HG03457 (cell line): ENCODE measurements around the gene BMX.

ENCODE experiments used
- ATAC-seq: cut with Tn5 transposase; IDR thresholded peaks from one replicate; pipeline ENCODE4 v1.9.1; 2021; ENCODE audit warnings: moderate number of reproducible peaks; ENCODE audit not compliant: unreplicated experiment

Gene BMX

GRCh38 chrX:15505101-15505500, 4.5 kb downstream of the BMX start:
- ATAC-seq: no peak

- ATAC-seq: no peak
These were observed 6.4 kb downstream of the BMX start for GRCh38 chrX:15507005-15507404.

GRCh38 chrX:15509845-15510244, 9.2 kb downstream of the BMX start:
- no peak for ATAC-seq

- no peak for ATAC-seq
These were observed 11.0 kb downstream of the BMX start for GRCh38 chrX:15511563-15511962.

GRCh38 chrX:15512401-15512965, 11.9 kb downstream of the BMX start:
- no peak for ATAC-seq

- no peak for ATAC-seq
These were observed 13.7 kb downstream of the BMX start for GRCh38 chrX:15514279-15514678.

- no peak for ATAC-seq
These were observed 15.3 kb downstream of the BMX start for GRCh38 chrX:15515931-15516330.

- no peak for ATAC-seq
These were observed 21.9 kb downstream of the BMX start for GRCh38 chrX:15522464-15522863.

GRCh38 chrX:15523088-15523487, 22.5 kb downstream of the BMX start:
- ATAC-seq: no peak

- no peak for ATAC-seq
These were observed 23.8 kb downstream of the BMX start for GRCh38 chrX:15524417-15524816.

GRCh38 chrX:15525664-15526416, 25.2 kb downstream of the BMX start:
- ATAC-seq: no peak

GRCh38 chrX:15529165-15529564, 28.6 kb downstream of the BMX start:
- ATAC-seq: no peak

- ATAC-seq: no peak
These were observed 29.7 kb downstream of the BMX start for GRCh38 chrX:15530318-15530717.

GRCh38 chrX:15546745-15547144, 46.1 kb downstream of the BMX start:
- ATAC-seq: no peak

- no peak for ATAC-seq
These were observed 46.7 kb downstream of the BMX start for GRCh38 chrX:15547356-15547755.

GRCh38 chrX:15549189-15550012, 48.8 kb downstream of the BMX start:
- no peak for ATAC-seq

- ATAC-seq: no peak
These were observed 58.6 kb downstream of the BMX start for GRCh38 chrX:15559227-15559626.

- ATAC-seq: no peak
These were observed 60.3 kb downstream of the BMX start for GRCh38 chrX:15560924-15561323.

- no peak for ATAC-seq
These were observed 62.4 kb downstream of the BMX start for GRCh38 chrX:15563056-15563455.

- ATAC-seq: no peak
These were observed 64.5 kb downstream of the BMX start for GRCh38 chrX:15564981-15565579.

- no peak for ATAC-seq
These were observed 65.6 kb downstream of the BMX start for GRCh38 chrX:15566244-15566643.

GRCh38 chrX:15567267-15567666, 66.7 kb downstream of the BMX start:
- no peak for ATAC-seq
